ENCODE data around the gene NR4A1.
A peak's percentile ranks its signal among the peaks of the same experiment; 100 is the strongest.

- TF ChIP-seq ZNF124 (CRISPR knock-in tag; IDR thresholded peaks at IDR 0.05): no peak
- no peak for TF ChIP-seq ZNF614 (CRISPR knock-in tag; IDR thresholded peaks at IDR 0.05; ENCODE audit: borderline replicate concordance)
- TF ChIP-seq MXI1 (IDR thresholded peaks at IDR 0.05; ENCODE audit: borderline replicate concordance, low read depth, low read length): no peak
- no peak for TF ChIP-seq EZH2 (conservative IDR thresholded peaks at IDR 0.05; ENCODE audit: low read depth, low read length)
- TF ChIP-seq ZNF644 (CRISPR knock-in tag; IDR thresholded peaks at IDR 0.05; ENCODE audit: low read depth): no peak
- TF ChIP-seq, protein P1, sequence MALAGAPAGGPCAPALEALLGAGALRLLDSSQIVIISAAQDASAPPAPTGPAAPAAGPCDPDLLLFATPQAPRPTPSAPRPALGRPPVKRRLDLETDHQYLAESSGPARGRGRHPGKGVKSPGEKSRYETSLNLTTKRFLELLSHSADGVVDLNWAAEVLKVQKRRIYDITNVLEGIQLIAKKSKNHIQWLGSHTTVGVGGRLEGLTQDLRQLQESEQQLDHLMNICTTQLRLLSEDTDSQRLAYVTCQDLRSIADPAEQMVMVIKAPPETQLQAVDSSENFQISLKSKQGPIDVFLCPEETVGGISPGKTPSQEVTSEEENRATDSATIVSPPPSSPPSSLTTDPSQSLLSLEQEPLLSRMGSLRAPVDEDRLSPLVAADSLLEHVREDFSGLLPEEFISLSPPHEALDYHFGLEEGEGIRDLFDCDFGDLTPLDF (CRISPR knock-in tag; IDR thresholded peaks at IDR 0.05): no peak
- TF ChIP-seq HNF4A (CRISPR knock-in tag; IDR thresholded peaks at IDR 0.05): peak; percentile 90
- no peak for TF ChIP-seq TBL1XR1 (IDR thresholded peaks at IDR 0.05; ENCODE audit: borderline replicate concordance, low read length, partially characterized antibody)
- 0 out of 2 replicates have a peak, but pooled peaks have one; percentile 12 for TF ChIP-seq ZBTB20 (CRISPR knock-in tag; IDR thresholded peaks at IDR 0.05; ENCODE audit: borderline replicate concordance, low read depth)
- TF ChIP-seq MZF1 (CRISPR knock-in tag; IDR thresholded peaks at IDR 0.05; ENCODE audit: borderline replicate concordance): no peak
- peak; percentile 33; the same call in 1 of the 2 replicates for TF ChIP-seq CTCF (CRISPR knock-in tag; IDR thresholded peaks at IDR 0.05)
Observed at GRCh38 chr12:52010692-52011601, 40.3 kb upstream of the NR4A1 start.

Data from HepG2 (cell line).